NB4 (cell line): Measurements from ENCODE around the gene SIGLEC12.

Experiments
- CTCF ChIP-seq: IDR thresholded peaks from one replicate; pipeline ENCODE4 v1.5.1; 2012; ENCODE audit warnings: low read depth, low read length
- MYC ChIP-seq: IDR thresholded peaks from 2 replicates; pipeline ENCODE4 v1.6.1; 2011; ENCODE audit warnings: low read depth, low read length
- POLR2A ChIP-seq: IDR thresholded peaks from 2 replicates; pipeline ENCODE4 v1.6.1; 2011; ENCODE audit warnings: mild to moderate bottlenecking; ENCODE audit not compliant: insufficient read length; ENCODE audit errors: extremely low read depth

DNA sequence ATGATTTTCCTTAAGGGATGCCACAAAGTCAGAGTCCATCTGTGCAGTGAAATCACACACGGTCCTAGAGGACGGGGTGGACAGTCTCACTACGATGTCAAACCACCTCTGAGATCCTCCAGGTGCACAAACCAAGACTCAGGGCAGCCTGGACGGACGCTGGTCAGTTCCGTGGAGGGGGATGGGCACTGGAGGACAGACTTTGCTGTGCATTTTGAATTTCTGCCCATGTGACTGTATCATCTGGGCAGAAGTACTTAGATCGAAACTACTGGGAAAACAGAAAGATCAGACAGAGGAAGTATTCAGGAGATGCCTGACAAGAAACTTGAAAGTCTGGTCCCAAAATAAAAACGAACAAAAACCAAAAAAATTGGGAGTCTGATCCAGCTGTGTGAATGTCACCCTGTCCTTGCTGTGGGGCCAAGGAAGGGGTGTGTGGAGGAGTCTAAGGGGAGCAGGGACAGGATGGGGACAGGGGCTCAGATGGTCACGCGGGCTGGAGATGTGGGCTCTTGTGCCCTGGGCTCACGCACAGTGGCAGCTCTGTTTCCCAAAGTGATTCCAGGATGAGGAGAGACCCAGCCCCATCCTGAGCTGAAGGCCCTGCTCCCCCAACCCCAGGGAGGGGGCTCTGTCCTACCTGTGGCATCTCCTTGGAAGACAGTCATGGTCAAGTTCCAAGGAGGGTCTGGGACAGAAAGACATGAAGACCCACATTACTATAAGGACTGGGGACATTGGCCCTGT, 44.9 kb downstream of the SIGLEC12 start:
- no peak for TF ChIP-seq CTCF
- TF ChIP-seq MYC: no peak
- no peak for TF ChIP-seq POLR2A
